ENCODE data around the gene GDF11.

Gene GDF11

GRCh38 chr12:55707841-55708694 is 34.9 kb upstream of the GDF11 start, which contains the start of gene ITGA7:
ITGA7 (minus strand) TSS chr12:55707904; CDS start chr12:55707682, 222 bp downstream.
- DNase-seq: peak; percentile 86

- DNase-seq: no peak
Observed at GRCh38 chr12:55708695-55709233, 34.2 kb upstream of the GDF11 start.

- DNase-seq: peak; percentile 64
Observed at GRCh38 chr12:55711786-55712553, 31.0 kb upstream of the GDF11 start.

- no peak for DNase-seq
Observed at GRCh38 chr12:55712700-55713415, 30.1 kb upstream of the GDF11 start.

- no peak for DNase-seq
Observed at GRCh38 chr12:55713721-55714120, 29.2 kb upstream of the GDF11 start.

GRCh38 chr12:55715169-55715764 is 27.7 kb upstream of the GDF11 start:
- no peak for DNase-seq

GRCh38 chr12:55715833-55716581 is 26.9 kb upstream of the GDF11 start, which contains the start of gene BLOC1S1:
BLOC1S1 (plus strand) TSS chr12:55716046; CDS start chr12:55716052, 6 bp downstream.
- peak; percentile 94 for DNase-seq

- DNase-seq: no peak
Observed at GRCh38 chr12:55716582-55716957, 26.4 kb upstream of the GDF11 start.

GRCh38 chr12:55717011-55718007 is 25.6 kb upstream of the GDF11 start:
- peak; percentile 71 for DNase-seq

GRCh38 chr12:55718015-55718414 is 24.9 kb upstream of the GDF11 start:
- peak; percentile 49 for DNase-seq

- DNase-seq: peak; percentile 67
Observed at GRCh38 chr12:55718624-55719275, 24.2 kb upstream of the GDF11 start.

GRCh38 chr12:55719371-55719770 is 23.6 kb upstream of the GDF11 start:
- DNase-seq: no peak

GRCh38 chr12:55720071-55720564 is 22.8 kb upstream of the GDF11 start, which contains the start of gene RDH5:
RDH5 (plus strand) TSS chr12:55720393; CDS start chr12:55721185, 792 bp downstream.
- peak; percentile 88 for DNase-seq

GRCh38 chr12:55720894-55721444 is 22.0 kb upstream of the GDF11 start:
- peak; percentile 65 for DNase-seq

- no peak for DNase-seq
Observed at GRCh38 chr12:55721601-55722213, 21.2 kb upstream of the GDF11 start.

- DNase-seq: no peak
Observed at GRCh38 chr12:55722948-55723347, 20.0 kb upstream of the GDF11 start.

- DNase-seq: no peak
Observed at GRCh38 chr12:55723516-55724225, 19.3 kb upstream of the GDF11 start.
